ENCODE results near the gene EPB41L2.

Gene EPB41L2

DNA sequence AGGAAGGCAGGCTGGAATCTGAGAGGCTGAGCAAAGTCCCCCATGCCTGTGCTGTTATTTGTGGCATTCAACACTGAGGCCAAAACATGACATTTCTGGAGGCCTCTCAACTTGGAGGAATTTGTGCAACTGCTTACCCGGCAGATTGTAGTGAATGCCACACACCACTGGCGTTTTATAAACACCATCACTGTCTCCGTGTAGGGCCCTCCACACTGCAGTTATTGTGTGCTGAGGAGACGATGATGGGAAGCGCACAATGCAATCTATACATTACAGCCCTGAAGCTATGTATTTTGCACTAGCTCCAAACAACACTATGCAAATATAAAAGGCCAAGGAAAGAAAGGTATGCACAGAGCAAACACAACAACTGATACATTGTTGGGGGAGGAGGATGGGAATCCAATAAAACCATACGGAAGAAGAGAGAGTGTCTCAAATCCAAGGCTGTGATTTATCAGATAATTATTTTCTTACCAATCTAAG lies 129.3 kb downstream of the EPB41L2 start:
- no peak overlapping the region for H3K27ac ChIP-seq (ENCODE audit: low read depth, low read length)
- peaks cover 47% of the 10 kb centered on the region for H3K4me1 ChIP-seq (ENCODE audit: control insufficient read depth, insufficient read depth, low read length, unreplicated experiment)
- H3K4me3 ChIP-seq (ENCODE audit: low read depth, low read length): no peak overlapping the region

DNA sequence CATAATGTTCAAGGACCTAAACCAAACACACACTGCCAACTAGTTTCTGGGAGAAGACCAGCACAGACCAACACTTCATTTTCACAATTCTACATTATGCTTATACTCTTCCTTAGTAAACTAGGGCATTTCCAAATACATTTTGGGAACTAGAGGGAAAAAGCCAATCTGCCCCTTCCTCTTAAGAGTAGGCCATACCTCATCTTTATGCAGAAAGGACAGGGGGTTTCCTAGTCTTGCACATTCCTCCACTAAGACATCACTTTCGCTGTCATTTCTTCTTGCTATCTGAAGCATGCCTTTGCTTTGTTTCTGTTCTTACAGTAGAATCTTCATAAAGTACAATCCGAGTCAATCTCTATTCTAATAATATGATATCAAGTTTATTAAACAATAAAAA lies 130.1 kb downstream of the EPB41L2 start:
- Histone ChIP-seq H2AFZ (ENCODE audit: low read length, unreplicated experiment) (no peak overlapping the region), H3K36me3 (ENCODE audit: insufficient read depth, low read length) (0 out of 2 replicates have a peak, but pooled peaks cover 8% of the 10 kb centered on the region), H3K27me3 (ENCODE audit: insufficient read depth, low read length) (no peaks in the 10 kb centered on the region), H3K4me3 (ENCODE audit: low read depth, low read length) (no peak overlapping the region), H3K4me1 (ENCODE audit: control insufficient read depth, insufficient read depth, low read length, unreplicated experiment) (peaks cover 43% of the 10 kb centered on the region), H3K27ac (ENCODE audit: low read depth, low read length) (no peak overlapping the region), H3K79me2 (ENCODE audit: control insufficient read depth, insufficient read depth, low read length, unreplicated experiment) (peaks cover 13% of the 10 kb centered on the region)

More for the DNA sequence above, 129.3 kb downstream of the EPB41L2 start:
- H3K79me2 ChIP-seq (ENCODE audit: control insufficient read depth, insufficient read depth, low read length, unreplicated experiment): peaks cover 8% of the 10 kb centered on the region
- H3K27me3 ChIP-seq (ENCODE audit: insufficient read depth, low read length): no peaks in the 10 kb centered on the region
- 0 out of 2 replicates have a peak, but pooled peaks cover 8% of the 10 kb centered on the region for H3K36me3 ChIP-seq (ENCODE audit: insufficient read depth, low read length)
- H2AFZ ChIP-seq (ENCODE audit: low read length, unreplicated experiment): no peak overlapping the region

DNA sequence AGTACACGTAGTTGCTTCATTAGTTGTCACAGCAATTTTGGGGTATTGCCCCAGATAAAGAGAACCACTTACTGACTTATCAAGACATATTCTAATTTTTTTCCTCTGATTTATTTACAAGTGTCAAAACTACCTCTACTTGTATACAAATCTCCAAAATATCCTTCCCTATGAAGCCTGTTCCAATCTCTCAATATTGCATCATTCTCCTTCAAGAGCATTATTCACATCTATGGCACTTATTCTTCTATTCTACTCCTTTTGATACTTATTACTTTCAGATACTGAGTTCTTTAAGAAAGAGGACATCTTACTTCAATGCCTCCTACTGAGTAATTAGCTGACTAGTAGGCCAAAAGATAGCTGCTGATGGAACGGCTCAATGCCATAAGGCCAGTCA lies 130.6 kb downstream of the EPB41L2 start:
- H3K27me3 ChIP-seq (ENCODE audit: insufficient read depth, low read length): no peaks in the 10 kb centered on the region
- no peak overlapping the region for H2AFZ ChIP-seq (ENCODE audit: low read length, unreplicated experiment)
- H3K79me2 ChIP-seq (ENCODE audit: control insufficient read depth, insufficient read depth, low read length, unreplicated experiment): peaks cover 13% of the 10 kb centered on the region
- H3K27ac ChIP-seq (ENCODE audit: low read depth, low read length): no peak overlapping the region
- H3K4me1 ChIP-seq (ENCODE audit: control insufficient read depth, insufficient read depth, low read length, unreplicated experiment): peaks cover 41% of the 10 kb centered on the region
- 0 out of 2 replicates have a peak, but pooled peaks cover 8% of the 10 kb centered on the region for H3K36me3 ChIP-seq (ENCODE audit: insufficient read depth, low read length)
- no peak overlapping the region for H3K4me3 ChIP-seq (ENCODE audit: low read depth, low read length)

DNA sequence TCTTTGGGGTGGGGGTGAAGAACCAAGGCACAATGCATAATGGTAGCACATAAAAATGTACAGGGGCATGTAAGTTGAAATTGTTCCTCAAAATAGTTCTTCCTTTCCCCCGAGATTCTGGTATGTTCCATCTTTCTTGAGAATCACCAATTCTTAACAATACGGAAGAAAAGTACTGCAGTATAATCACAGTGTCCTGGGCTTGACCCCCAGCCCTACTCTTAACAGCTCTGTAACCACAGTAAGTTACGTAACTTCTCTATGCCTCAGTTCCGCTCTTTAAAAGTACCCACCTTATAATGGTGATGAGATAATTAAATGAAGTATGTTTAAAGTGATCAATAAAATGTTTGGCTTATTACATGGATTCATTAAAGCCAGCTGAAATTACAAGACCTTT lies 131.4 kb downstream of the EPB41L2 start:
- Histone ChIP-seq H3K79me2 (ENCODE audit: control insufficient read depth, insufficient read depth, low read length, unreplicated experiment) (peaks cover 13% of the 10 kb centered on the region), H2AFZ (ENCODE audit: low read length, unreplicated experiment) (no peak overlapping the region), H3K36me3 (ENCODE audit: insufficient read depth, low read length) (0 out of 2 replicates have a peak, but pooled peaks cover 8% of the 10 kb centered on the region), H3K27ac (ENCODE audit: low read depth, low read length) (no peak overlapping the region), H3K4me1 (ENCODE audit: control insufficient read depth, insufficient read depth, low read length, unreplicated experiment) (peaks cover 41% of the 10 kb centered on the region), H3K4me3 (ENCODE audit: low read depth, low read length) (no peak overlapping the region), H3K27me3 (ENCODE audit: insufficient read depth, low read length) (no peaks in the 10 kb centered on the region)

DNA sequence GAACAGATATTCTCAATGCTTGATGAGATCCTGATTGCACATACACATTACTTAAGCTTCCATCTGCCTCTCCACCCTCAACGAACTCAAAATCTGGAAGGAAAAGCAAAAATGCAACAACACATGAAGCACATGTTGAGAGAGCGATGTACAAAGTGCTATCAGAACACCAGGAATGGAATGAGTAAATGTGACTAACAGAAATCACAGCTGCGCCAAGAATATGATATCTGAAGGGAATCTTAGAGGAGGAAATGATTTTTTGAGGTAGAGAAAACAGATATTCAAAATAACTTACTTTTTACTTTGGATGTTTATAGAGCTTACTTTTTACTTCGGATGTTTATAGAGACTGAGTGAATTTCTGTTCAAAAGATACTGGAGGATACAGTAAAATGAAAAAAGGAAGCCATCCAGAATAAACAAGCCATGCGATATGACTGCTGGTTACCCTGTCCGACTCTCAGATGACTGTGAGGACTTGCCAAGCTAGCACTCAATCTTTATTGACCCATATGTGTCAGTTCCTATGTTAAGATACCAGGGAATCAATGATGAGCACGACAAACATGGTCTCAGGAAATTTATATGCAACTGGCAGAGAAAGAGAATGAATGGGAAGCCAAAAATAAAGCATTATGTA lies 133.9 kb downstream of the EPB41L2 start:
- Histone ChIP-seq H2AFZ (ENCODE audit: low read length, unreplicated experiment) (peak overlapping the region; percentile 56), H3K4me1 (ENCODE audit: control insufficient read depth, insufficient read depth, low read length, unreplicated experiment) (peaks cover 30% of the 10 kb centered on the region), H3K27me3 (ENCODE audit: insufficient read depth, low read length) (no peaks in the 10 kb centered on the region), H3K36me3 (ENCODE audit: insufficient read depth, low read length) (peaks cover 16% of the 10 kb centered on the region), H3K79me2 (ENCODE audit: control insufficient read depth, insufficient read depth, low read length, unreplicated experiment) (peaks cover 13% of the 10 kb centered on the region), H3K4me3 (ENCODE audit: low read depth, low read length) (peak overlapping the region; percentile 70), H3K27ac (ENCODE audit: low read depth, low read length) (peak overlapping the region; percentile 72)

DNA sequence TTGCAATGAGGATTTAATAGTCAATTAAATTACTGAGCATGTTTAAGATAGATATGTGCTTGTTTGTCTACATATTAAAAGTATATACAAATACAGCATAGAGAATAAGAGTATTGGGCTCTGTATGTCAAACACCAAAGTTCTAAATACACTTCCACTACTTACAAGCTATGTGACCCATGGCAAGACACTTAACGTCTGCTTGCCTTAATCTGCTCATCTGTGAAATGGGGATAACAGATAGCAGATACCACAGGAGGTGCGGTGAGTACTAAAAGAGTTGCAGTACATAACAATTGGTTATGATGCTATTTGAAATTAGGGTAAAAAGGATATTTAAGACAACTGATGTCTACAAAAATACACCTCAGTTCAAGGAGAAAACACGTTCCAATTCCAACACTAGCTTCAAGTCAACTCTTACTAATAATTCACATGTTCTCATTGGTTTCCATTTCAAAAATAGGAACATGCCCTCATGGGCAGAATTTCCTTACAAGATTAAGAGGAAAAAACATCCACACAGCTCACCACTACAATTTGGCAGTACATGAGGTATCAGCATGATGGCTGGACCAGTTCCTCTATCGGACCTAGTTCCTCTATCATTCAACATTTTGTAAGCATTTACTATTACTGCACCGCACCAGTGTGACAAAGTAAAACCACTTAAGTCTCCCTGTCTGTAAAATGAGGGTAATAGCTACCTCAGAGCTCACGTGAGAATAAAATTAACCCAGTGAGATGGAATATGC lies 134.7 kb downstream of the EPB41L2 start:
- peak overlapping the region; percentile 72 for H3K27ac ChIP-seq (ENCODE audit: low read depth, low read length)
- no peaks in the 10 kb centered on the region for H3K27me3 ChIP-seq (ENCODE audit: insufficient read depth, low read length)
- peaks cover 24% of the 10 kb centered on the region for H3K4me1 ChIP-seq (ENCODE audit: control insufficient read depth, insufficient read depth, low read length, unreplicated experiment)
- no peak overlapping the region for H2AFZ ChIP-seq (ENCODE audit: low read length, unreplicated experiment)
- H3K36me3 ChIP-seq (ENCODE audit: insufficient read depth, low read length): peaks cover 19% of the 10 kb centered on the region
- H3K79me2 ChIP-seq (ENCODE audit: control insufficient read depth, insufficient read depth, low read length, unreplicated experiment): peaks cover 13% of the 10 kb centered on the region
- peak overlapping the region; percentile 70 for H3K4me3 ChIP-seq (ENCODE audit: low read depth, low read length)

DNA sequence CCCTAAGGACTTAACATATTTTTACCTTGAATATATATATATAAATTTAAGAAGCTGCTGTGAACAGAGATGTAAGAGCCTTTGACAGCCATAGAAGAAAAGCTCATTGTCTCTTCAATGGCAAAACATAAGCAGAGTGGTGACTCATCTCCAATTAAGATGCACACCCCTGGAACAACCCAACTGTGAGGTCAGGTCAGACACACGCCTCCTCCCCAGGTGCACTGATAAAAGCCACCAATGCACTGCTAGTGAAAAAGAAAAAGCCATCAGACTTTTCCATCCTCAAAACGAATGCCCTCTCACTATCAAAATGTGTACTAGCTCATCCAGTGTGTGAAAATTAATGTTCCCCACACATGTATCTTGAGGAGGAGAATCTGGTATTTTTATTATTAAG lies 135.7 kb downstream of the EPB41L2 start:
- Histone ChIP-seq H3K27ac (ENCODE audit: low read depth, low read length) (no peak overlapping the region), H3K27me3 (ENCODE audit: insufficient read depth, low read length) (no peaks in the 10 kb centered on the region), H3K4me1 (ENCODE audit: control insufficient read depth, insufficient read depth, low read length, unreplicated experiment) (peaks cover 16% of the 10 kb centered on the region), H3K36me3 (ENCODE audit: insufficient read depth, low read length) (peaks cover 19% of the 10 kb centered on the region), H3K4me3 (ENCODE audit: low read depth, low read length) (no peak overlapping the region), H2AFZ (ENCODE audit: low read length, unreplicated experiment) (no peak overlapping the region), H3K79me2 (ENCODE audit: control insufficient read depth, insufficient read depth, low read length, unreplicated experiment) (peaks cover 9% of the 10 kb centered on the region)

DNA sequence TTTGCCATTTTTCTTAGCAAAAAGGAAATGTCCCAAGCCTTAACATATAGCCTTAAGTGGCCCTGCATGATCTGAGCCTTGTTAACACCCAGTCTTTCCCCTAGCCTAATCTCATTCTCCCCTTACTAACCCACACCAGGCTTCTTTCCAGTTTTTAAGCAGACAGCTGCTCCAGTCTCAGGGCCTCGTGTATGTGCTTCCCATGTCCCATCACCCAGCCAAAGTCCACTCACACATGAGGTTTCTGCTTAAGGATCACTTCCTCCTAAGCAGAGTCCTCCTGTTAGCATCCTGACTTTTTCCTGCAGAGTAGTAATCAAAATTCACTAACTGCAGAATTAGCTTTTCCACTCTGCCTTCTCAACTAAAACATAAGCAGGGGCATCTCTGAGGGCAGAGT lies 139.7 kb downstream of the EPB41L2 start:
- H3K4me3 ChIP-seq (ENCODE audit: low read depth, low read length): no peak overlapping the region
- H2AFZ ChIP-seq (ENCODE audit: low read length, unreplicated experiment): no peak overlapping the region
- H3K27me3 ChIP-seq (ENCODE audit: insufficient read depth, low read length): no peaks in the 10 kb centered on the region
- no peak overlapping the region for H3K27ac ChIP-seq (ENCODE audit: low read depth, low read length)
- peaks cover 11% of the 10 kb centered on the region for H3K36me3 ChIP-seq (ENCODE audit: insufficient read depth, low read length)
- peaks cover 3% of the 10 kb centered on the region for H3K79me2 ChIP-seq (ENCODE audit: control insufficient read depth, insufficient read depth, low read length, unreplicated experiment)
- no peaks in the 10 kb centered on the region for H3K4me1 ChIP-seq (ENCODE audit: control insufficient read depth, insufficient read depth, low read length, unreplicated experiment)

DNA sequence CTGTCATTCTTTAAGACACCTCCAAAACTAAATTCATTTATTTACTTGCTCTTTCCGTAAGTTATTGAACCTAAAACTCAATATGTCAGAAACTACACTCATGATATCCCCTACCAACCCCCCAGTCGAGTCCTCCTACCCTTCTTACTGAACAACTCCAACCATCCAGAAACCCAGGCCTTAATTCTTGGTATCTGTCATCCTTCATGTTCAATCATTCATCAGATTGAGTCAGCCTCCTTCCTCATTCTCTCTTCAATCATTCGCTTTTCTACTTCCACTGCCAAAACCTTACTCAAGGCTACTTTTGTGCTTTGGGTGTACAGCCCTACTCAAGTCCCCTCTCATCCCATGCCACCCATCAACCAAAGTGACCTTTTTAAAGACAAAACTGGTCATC lies 140.1 kb downstream of the EPB41L2 start:
- Histone ChIP-seq H3K4me1 (ENCODE audit: control insufficient read depth, insufficient read depth, low read length, unreplicated experiment) (no peaks in the 10 kb centered on the region), H3K36me3 (ENCODE audit: insufficient read depth, low read length) (peaks cover 11% of the 10 kb centered on the region), H3K4me3 (ENCODE audit: low read depth, low read length) (no peak overlapping the region), H3K79me2 (ENCODE audit: control insufficient read depth, insufficient read depth, low read length, unreplicated experiment) (no peaks in the 10 kb centered on the region), H3K27ac (ENCODE audit: low read depth, low read length) (no peak overlapping the region), H3K27me3 (ENCODE audit: insufficient read depth, low read length) (no peaks in the 10 kb centered on the region), H2AFZ (ENCODE audit: low read length, unreplicated experiment) (no peak overlapping the region)

DNA sequence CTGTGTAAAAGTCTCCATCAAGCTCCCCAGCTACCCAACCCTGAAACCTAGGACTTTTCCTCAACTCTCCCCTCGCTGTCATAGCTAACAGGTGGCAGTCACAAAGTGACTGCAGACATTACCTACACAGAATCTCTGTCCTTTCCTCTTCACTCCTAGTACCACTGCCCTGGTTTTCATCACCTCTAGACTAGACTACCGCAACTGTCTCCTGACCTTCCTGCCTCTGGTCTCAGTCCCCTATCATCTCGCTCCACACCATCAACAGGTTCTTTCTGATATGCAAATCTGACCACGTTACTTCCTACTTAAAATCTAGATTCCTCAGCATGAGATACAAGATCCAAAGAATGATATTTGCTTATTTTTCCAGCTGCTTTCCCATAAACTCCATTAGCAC lies 142.1 kb downstream of the EPB41L2 start:
- Histone ChIP-seq H3K27me3 (ENCODE audit: insufficient read depth, low read length) (no peaks in the 10 kb centered on the region), H3K4me1 (ENCODE audit: control insufficient read depth, insufficient read depth, low read length, unreplicated experiment) (no peaks in the 10 kb centered on the region), H3K27ac (ENCODE audit: low read depth, low read length) (no peak overlapping the region), H3K36me3 (ENCODE audit: insufficient read depth, low read length) (peaks cover 8% of the 10 kb centered on the region), H3K79me2 (ENCODE audit: control insufficient read depth, insufficient read depth, low read length, unreplicated experiment) (no peaks in the 10 kb centered on the region), H3K4me3 (ENCODE audit: low read depth, low read length) (no peak overlapping the region), H2AFZ (ENCODE audit: low read length, unreplicated experiment) (no peak overlapping the region)

DNA sequence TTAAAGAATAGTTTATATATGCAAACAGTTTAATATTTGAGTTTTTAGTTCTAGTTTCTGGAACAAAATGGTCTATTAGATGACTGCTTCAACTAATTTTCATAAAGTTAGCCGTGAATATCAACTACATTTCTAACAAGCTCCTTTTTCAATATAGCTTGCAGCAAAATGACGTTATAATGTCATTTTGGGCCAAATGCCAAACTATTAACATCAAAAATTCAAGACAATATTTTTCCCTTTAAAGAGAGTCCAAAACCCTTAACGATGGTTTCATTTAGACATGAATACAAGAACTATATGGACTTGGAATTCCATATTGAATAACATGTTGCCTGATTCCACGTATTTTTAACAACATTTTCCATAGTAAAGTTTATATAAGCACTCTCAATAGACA lies 144.9 kb downstream of the EPB41L2 start:
- no peaks in the 10 kb centered on the region for H3K4me1 ChIP-seq (ENCODE audit: control insufficient read depth, insufficient read depth, low read length, unreplicated experiment)
- H2AFZ ChIP-seq (ENCODE audit: low read length, unreplicated experiment): no peak overlapping the region
- H3K36me3 ChIP-seq (ENCODE audit: insufficient read depth, low read length): peaks cover 4% of the 10 kb centered on the region; the same call in 1 of the 2 replicates
- no peak overlapping the region for H3K27ac ChIP-seq (ENCODE audit: low read depth, low read length)
- no peaks in the 10 kb centered on the region for H3K27me3 ChIP-seq (ENCODE audit: insufficient read depth, low read length)
- H3K79me2 ChIP-seq (ENCODE audit: control insufficient read depth, insufficient read depth, low read length, unreplicated experiment): no peaks in the 10 kb centered on the region
- H3K4me3 ChIP-seq (ENCODE audit: low read depth, low read length): no peak overlapping the region

Measured in ACC112 (cell line).